Fibroblast of lung (primary cell): ENCODE results near the gene TSPAN11. TPM values are rescaled to one million over a fixed set of nuclear protein-coding genes. Genes with fewer than 3 reads are reported as not detected.

Source experiments
- DNase-seq, 2 donors: peaks; one replicate each; pipeline versions ENCODE4 v3.0.0 to v3.0.0-alpha.2; 2010; ENCODE audit warnings: low read depth in 2 of 2
- H2AFZ ChIP-seq: 2 replicates; pipeline ENCODE4 v1.5.1; 2012; ENCODE audit warnings: low read length, control low read depth, inconsistent platforms
- H3K27ac ChIP-seq: 2 replicates; pipeline ENCODE4 v1.5.1; 2011; ENCODE audit warnings: low read length, control low read depth; ENCODE audit not compliant: insufficient read depth
- H3K27me3 ChIP-seq: 2 replicates; pipeline ENCODE4 v1.5.1; 2011; ENCODE audit warnings: mild to moderate bottlenecking, low read length; ENCODE audit not compliant: control insufficient read depth, insufficient read depth
- H3K36me3 ChIP-seq: 2 replicates; pipeline ENCODE4 v1.5.1; 2011; ENCODE audit warnings: low read length; ENCODE audit not compliant: control insufficient read depth, insufficient read depth
- H3K4me1 ChIP-seq: 2 replicates; pipeline ENCODE4 v1.5.1; 2011; ENCODE audit warnings: low read length; ENCODE audit not compliant: control insufficient read depth, insufficient read depth; ENCODE audit errors: extremely low read depth
- H3K4me2 ChIP-seq: 2 replicates; pipeline ENCODE4 v1.5.1; 2011; ENCODE audit warnings: low read length, control low read depth; ENCODE audit not compliant: insufficient read depth; ENCODE audit errors: extremely low read depth
- H3K4me3 ChIP-seq, 4 experiments: fragments of 200-600 bp in 1 of 4; sonication (generic) in 1 of 4; replicated peaks in 1 of 4; 2 replicates each; pipeline ENCODE4 v1.5.1; 2011 to 2016; ENCODE audit warnings: low read length in 4 of 4, low read depth in 3 of 4, mild to moderate bottlenecking in 3 of 4, control low read depth in 2 of 4, inconsistent platforms in 1 of 4, mixed read lengths in 1 of 4; ENCODE audit not compliant: insufficient read depth in 1 of 4; ENCODE audit errors: control extremely low read depth in 1 of 4
- H3K79me2 ChIP-seq: 2 replicates; pipeline ENCODE4 v1.5.1; 2012; ENCODE audit warnings: mild to moderate bottlenecking, low read length, inconsistent platforms; ENCODE audit not compliant: control insufficient read depth, insufficient read depth
- H3K9ac ChIP-seq: 2 replicates; pipeline ENCODE4 v1.5.1; 2011; ENCODE audit warnings: mild to moderate bottlenecking, low read length, control low read depth; ENCODE audit not compliant: insufficient read depth
- H3K9me3 ChIP-seq: 2 replicates; pipeline ENCODE4 v1.5.1; 2012; ENCODE audit warnings: low read depth, low read length; ENCODE audit not compliant: control insufficient read depth, insufficient read depth
- H4K20me1 ChIP-seq: 2 replicates; pipeline ENCODE4 v1.5.1; 2011; ENCODE audit warnings: low read length; ENCODE audit not compliant: control insufficient read depth, insufficient read depth; ENCODE audit errors: extremely low read depth
- CTCF ChIP-seq, 2 donors: IDR thresholded peaks in 1 of 2; conservative IDR thresholded peaks in 1 of 2; 1 replicate in 1 of 2; 2 replicates in 1 of 2; pipeline ENCODE4 v1.5.1; 2011 to 2012; ENCODE audit warnings: low read length in 2 of 2, control low read depth in 1 of 2, inconsistent platforms in 1 of 2, low read depth in 1 of 2, mild to moderate bottlenecking in 1 of 2
- EZH2 ChIP-seq: IDR thresholded peaks from 2 replicates; pipeline ENCODE4 v1.5.1; 2012; ENCODE audit warnings: low read length, control low read depth, mild to moderate bottlenecking; ENCODE audit errors: missing control alignments
- polyA plus RNA-seq, 2 donors: library from polyadenylated mRNA; depleted of rRNA in 1 of 2; stranded (reverse) in 1 of 2; unstranded in 1 of 2; fragments of >200 nt; gene quantifications; 2 replicates each; pipeline ENCODE4 v1.2.1, GENCODE V29; 2011 to 2012; ENCODE audit warnings: missing spikeins in 1 of 2
- total RNA-seq: library from RNA; depleted of rRNA; stranded (reverse); fragments of >200 nt; gene quantifications from 2 replicates; pipeline ENCODE4 v1.2.1, GENCODE V29; 2014

The TSPAN11 gene
- total and polyA plus RNA-seq, 2 donors (not counting 1 experiment from before 2014, with no cell fraction given) = 0.02 to 2.6 TPM

- no peaks in the 10 kb centered on the region for H3K36me3 ChIP-seq
- no peaks in the 10 kb centered on the region for H3K79me2 ChIP-seq
- H2AFZ ChIP-seq = no peak overlapping the region
- no peak overlapping the region for H3K27ac ChIP-seq
- H4K20me1 ChIP-seq = no peaks in the 10 kb centered on the region
- TF ChIP-seq CTCF (conservative IDR thresholded peaks at IDR 0.05 in 1 of 2, IDR thresholded peaks at IDR 0.05 in 1 of 2; ENCODE audit: low read depth in 1 of 2, low read length in 2 of 2) = no peak
- TF ChIP-seq EZH2 = no peak
- no peaks in the 10 kb centered on the region for H3K9me3 ChIP-seq
- no peak for DNase-seq
- no peaks in the 10 kb centered on the region for H3K27me3 ChIP-seq
- H3K4me1 ChIP-seq = no peaks in the 10 kb centered on the region
- H3K4me3 ChIP-seq = no peak overlapping the region
- no peak overlapping the region for H3K9ac ChIP-seq
- H3K4me2 ChIP-seq = no peak overlapping the region
Observed at GRCh38 chr12:31001581-31002360, 75.2 kb downstream of the TSPAN11 start.

GRCh38 chr12:31002361-31002725 lies 75.8 kb downstream of the TSPAN11 start:
- no peaks in the 10 kb centered on the region for H3K27me3 ChIP-seq
- H3K27ac ChIP-seq = no peak overlapping the region
- H3K36me3 ChIP-seq = no peaks in the 10 kb centered on the region
- no peaks in the 10 kb centered on the region for H3K79me2 ChIP-seq
- H3K4me1 ChIP-seq = no peaks in the 10 kb centered on the region
- no peak overlapping the region for H2AFZ ChIP-seq
- no peak overlapping the region for H3K4me2 ChIP-seq
- no peak overlapping the region for H3K9ac ChIP-seq
- no peak for DNase-seq
- no peaks in the 10 kb centered on the region for H3K9me3 ChIP-seq
- no peaks in the 10 kb centered on the region for H4K20me1 ChIP-seq
- no peak overlapping the region for H3K4me3 ChIP-seq
- TF ChIP-seq CTCF (conservative IDR thresholded peaks at IDR 0.05 in 1 of 2, IDR thresholded peaks at IDR 0.05 in 1 of 2; ENCODE audit: low read depth in 1 of 2, low read length in 2 of 2) (no peak), EZH2 (no peak)

GRCh38 chr12:31002999-31003398 lies 76.5 kb downstream of the TSPAN11 start:
- H3K4me1 ChIP-seq = no peaks in the 10 kb centered on the region

More at GRCh38 chr12:31002999-31003398, 76.5 kb downstream of the TSPAN11 start:
- Histone ChIP-seq H3K4me2 (no peak overlapping the region), H3K9me3 (no peaks in the 10 kb centered on the region), H3K27me3 (no peaks in the 10 kb centered on the region), H3K36me3 (no peaks in the 10 kb centered on the region), H3K4me3 (no peak overlapping the region), H3K27ac (no peak overlapping the region), H2AFZ (no peak overlapping the region), H3K9ac (no peak overlapping the region), H3K79me2 (no peaks in the 10 kb centered on the region), H4K20me1 (no peaks in the 10 kb centered on the region)
- DNase-seq = peak; percentile 6 to 45
- TF ChIP-seq EZH2 (no peak), CTCF (conservative IDR thresholded peaks at IDR 0.05 in 1 of 2, IDR thresholded peaks at IDR 0.05 in 1 of 2; ENCODE audit: low read depth in 1 of 2, low read length in 2 of 2) (no peak)
